ENCODE results near the gene UQCRC2.

UQCRC2 gene

DNA sequence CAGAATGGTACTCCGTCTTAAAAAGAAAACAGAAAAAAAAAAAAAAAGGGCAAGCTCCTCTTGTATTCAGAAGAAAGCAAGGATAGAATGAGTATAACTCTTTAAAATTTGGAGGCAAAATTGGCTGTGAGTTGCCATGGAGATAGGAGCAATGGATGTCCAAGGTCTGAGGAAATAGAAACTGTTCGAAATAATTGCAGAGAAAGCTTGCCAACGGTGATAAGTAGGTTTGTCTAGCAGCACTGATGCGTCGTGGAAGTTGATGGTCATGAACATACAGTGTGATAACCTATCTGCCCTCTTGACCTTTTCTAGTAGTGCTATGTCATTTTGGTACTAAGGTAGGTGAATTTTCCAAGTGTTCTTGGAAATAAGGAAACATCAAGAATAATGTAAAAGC is 57.7 kb downstream of the UQCRC2 start:
- H3F3A ChIP-seq (ENCODE audit: low read depth) = 0 out of 2 replicates have a peak, but pooled peaks cover 3% of the 10 kb centered on the region
- no peaks in the 10 kb centered on the region for H3K36me3 ChIP-seq (ENCODE audit: insufficient read depth, low read length)
- no peaks in the 10 kb centered on the region for H3K9me3 ChIP-seq (ENCODE audit: insufficient read depth, low read depth, low read length)
- no peak overlapping the region for H3K4me3 ChIP-seq (ENCODE audit: low read length, poor library complexity, severe bottlenecking)
- no peaks in the 10 kb centered on the region for H3K9me2 ChIP-seq (replicated peaks; ENCODE audit: low read depth, low read length)
- TF ChIP-seq EZH2phosphoT487 (IDR thresholded peaks at IDR 0.05; ENCODE audit: borderline replicate concordance) (no peak), CTCF (conservative IDR thresholded peaks at IDR 0.05; ENCODE audit: low read length) (no peak)
- H3K79me2 ChIP-seq (ENCODE audit: insufficient read depth, low read length) = peaks cover 38% of the 10 kb centered on the region
- no peak overlapping the region for H3K9ac ChIP-seq (ENCODE audit: low read depth, low read length, poor library complexity, severe bottlenecking)
- no peak overlapping the region for H2AFZ ChIP-seq (ENCODE audit: low read length)
- H4K20me1 ChIP-seq (ENCODE audit: insufficient read depth, low read length, poor library complexity, severe bottlenecking) = peaks cover 19% of the 10 kb centered on the region
- H3K4me2 ChIP-seq (ENCODE audit: low read depth, low read length, poor library complexity, severe bottlenecking) = peak overlapping the region; percentile 35
- no peaks in the 10 kb centered on the region for H3K27me3 ChIP-seq (ENCODE audit: insufficient read depth, low read length, poor library complexity, severe bottlenecking)
- peaks cover 54% of the 10 kb centered on the region for H3K4me1 ChIP-seq (ENCODE audit: insufficient read depth, low read length, poor library complexity, severe bottlenecking)

DNA sequence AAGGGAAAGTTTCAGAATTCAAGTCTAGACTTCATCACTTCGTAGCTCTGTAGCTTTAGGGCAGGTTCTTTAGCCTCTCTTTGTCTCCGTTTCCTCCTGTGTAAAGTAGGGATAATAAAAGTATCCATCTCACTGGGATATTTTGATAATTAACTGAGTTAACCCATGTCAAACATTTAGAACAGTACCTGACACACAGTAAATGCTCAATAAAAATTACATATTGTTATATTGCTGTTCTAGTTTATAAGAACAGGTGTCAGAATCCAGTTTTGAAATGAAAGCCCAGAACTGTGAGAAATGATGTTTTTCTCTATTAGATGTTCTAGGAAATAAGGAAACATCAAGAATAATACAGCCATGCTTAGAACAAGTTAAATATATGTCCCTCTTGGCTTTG is 59.1 kb downstream of the UQCRC2 start:
- Histone ChIP-seq H4K20me1 (ENCODE audit: insufficient read depth, low read length, poor library complexity, severe bottlenecking) (peaks cover 19% of the 10 kb centered on the region), H3F3A (ENCODE audit: low read depth) (0 out of 2 replicates have a peak, but pooled peaks cover 3% of the 10 kb centered on the region), H3K36me3 (ENCODE audit: insufficient read depth, low read length) (no peaks in the 10 kb centered on the region), H3K4me2 (ENCODE audit: low read depth, low read length, poor library complexity, severe bottlenecking) (peak overlapping the region; percentile 35), H3K9me3 (ENCODE audit: insufficient read depth, low read depth, low read length) (no peaks in the 10 kb centered on the region), H3K4me3 (ENCODE audit: low read length, poor library complexity, severe bottlenecking) (no peak overlapping the region), H3K4me1 (ENCODE audit: insufficient read depth, low read length, poor library complexity, severe bottlenecking) (peaks cover 53% of the 10 kb centered on the region), H3K79me2 (ENCODE audit: insufficient read depth, low read length) (peaks cover 38% of the 10 kb centered on the region), H3K9me2 (replicated peaks; ENCODE audit: low read depth, low read length) (no peaks in the 10 kb centered on the region), H2AFZ (ENCODE audit: low read length) (no peak overlapping the region), H3K27me3 (ENCODE audit: insufficient read depth, low read length, poor library complexity, severe bottlenecking) (no peaks in the 10 kb centered on the region), H3K9ac (ENCODE audit: low read depth, low read length, poor library complexity, severe bottlenecking) (no peak overlapping the region)
- TF ChIP-seq CTCF (conservative IDR thresholded peaks at IDR 0.05; ENCODE audit: low read length) = no peak
- no peak for TF ChIP-seq EZH2phosphoT487 (IDR thresholded peaks at IDR 0.05; ENCODE audit: borderline replicate concordance)

DNA sequence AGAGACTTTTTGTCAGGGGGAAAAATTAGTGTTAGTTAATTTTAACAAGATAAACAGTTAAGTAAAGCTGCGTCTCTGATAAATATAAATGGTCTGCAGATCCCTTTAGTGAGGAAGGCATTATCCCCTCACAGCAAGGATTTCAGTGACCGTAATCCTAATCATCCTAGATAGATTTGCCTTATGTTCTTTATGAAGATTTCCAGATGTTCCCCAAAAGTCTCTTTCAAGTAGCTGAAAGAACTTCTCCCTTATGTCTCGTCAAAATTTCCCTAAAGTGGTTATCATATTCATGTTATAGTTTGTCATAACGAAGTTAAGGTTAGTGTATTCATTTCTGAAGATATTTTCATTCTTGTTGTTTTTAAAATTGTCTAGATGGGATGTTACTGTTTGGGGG is 60.3 kb downstream of the UQCRC2 start:
- Histone ChIP-seq H3K36me3 (ENCODE audit: insufficient read depth, low read length) (no peaks in the 10 kb centered on the region), H4K20me1 (ENCODE audit: insufficient read depth, low read length, poor library complexity, severe bottlenecking) (peaks cover 16% of the 10 kb centered on the region), H3K4me3 (ENCODE audit: low read length, poor library complexity, severe bottlenecking) (no peak overlapping the region), H3K4me1 (ENCODE audit: insufficient read depth, low read length, poor library complexity, severe bottlenecking) (peaks cover 50% of the 10 kb centered on the region), H3K27me3 (ENCODE audit: insufficient read depth, low read length, poor library complexity, severe bottlenecking) (no peaks in the 10 kb centered on the region), H3K9me3 (ENCODE audit: insufficient read depth, low read depth, low read length) (no peaks in the 10 kb centered on the region), H3K4me2 (ENCODE audit: low read depth, low read length, poor library complexity, severe bottlenecking) (peak overlapping the region; percentile 35), H3K9ac (ENCODE audit: low read depth, low read length, poor library complexity, severe bottlenecking) (no peak overlapping the region), H3K79me2 (ENCODE audit: insufficient read depth, low read length) (peaks cover 43% of the 10 kb centered on the region), H2AFZ (ENCODE audit: low read length) (no peak overlapping the region), H3K9me2 (replicated peaks; ENCODE audit: low read depth, low read length) (no peaks in the 10 kb centered on the region), H3F3A (ENCODE audit: low read depth) (0 out of 2 replicates have a peak, but pooled peaks cover 3% of the 10 kb centered on the region)
- no peak for TF ChIP-seq EZH2phosphoT487 (IDR thresholded peaks at IDR 0.05; ENCODE audit: borderline replicate concordance)
- TF ChIP-seq CTCF (conservative IDR thresholded peaks at IDR 0.05; ENCODE audit: low read length) = no peak

All from Loucy (cell line).